Adrenal gland (tissue), 12 donors: ENCODE measurements around the gene DYNC2LI1. TPM values are rescaled to one million over a fixed set of nuclear protein-coding genes. Genes with fewer than 3 reads are reported as not detected.

Experiments used
- DNase-seq, 7 donors: peaks; one replicate each; pipeline ENCODE4 v3.0.0-alpha.2; 2019 to 2020
- H3K27ac ChIP-seq, 5 donors: fragments of 200-600 bp; sonication (generic) in 4 of 5; 1 replicate in 3 of 5; 2 replicates in 2 of 5; pipeline versions ENCODE4 v1.5.1 to v1.8.0; 2016 to 2020; ENCODE audit warnings: mild to moderate bottlenecking in 1 of 5
- H3K27me3 ChIP-seq: fragments of 200-600 bp; 2 replicates; pipeline ENCODE4 v1.8.0; 2021
- H3K36me3 ChIP-seq, 2 donors: fragments of 200-600 bp; replicated peaks in 1 of 2; 1 replicate in 1 of 2; 2 replicates in 1 of 2; pipeline versions ENCODE4 v1.5.1 to v1.8.0; 2018 to 2022
- H3K4me1 ChIP-seq, 2 donors: fragments of 200-600 bp; replicated peaks in 1 of 2; 1 replicate in 1 of 2; 2 replicates in 1 of 2; pipeline versions ENCODE4 v1.5.1 to v1.8.0; 2018 to 2021
- H3K4me3 ChIP-seq, 4 donors: fragments of 200-600 bp; sonication (generic) in 3 of 4; one replicate each; pipeline ENCODE4 v1.5.1; 2016 to 2018
- H3K9me3 ChIP-seq, 3 donors: fragments of 200-600 bp; sonication (generic) in 1 of 3; replicated peaks in 1 of 3; 1 replicate in 2 of 3; 2 replicates in 1 of 3; pipeline versions ENCODE4 v1.5.1 to v1.8.0; 2016 to 2021
- POLR2A ChIP-seq, 2 donors: fragments of 450-650 bp; IDR thresholded peaks; one replicate each; pipeline ENCODE4 v1.6.1; 2017; ENCODE audit warnings: antibody characterized with exemption in 2 of 2, mild to moderate bottlenecking in 2 of 2, moderate library complexity in 1 of 2
- WGBS, 4 donors: extraction: QIAGEN DNeasy Blood & Tissue Kit in 2 of 4; methylation state at CpG; one replicate each; pipeline versions ENCODE4 v1.1.5 to v1.1.7; 2013 to 2017; 5-methylcytosine and 5-hydroxymethylcytosine counted together
- intact Hi-C, 2 donors: fragments of 100-400 bp; cut with DNase I; formaldehyde crosslinking; loops; one replicate each; pipeline versions ENCODE4 v1.14.1 to v1.15.0; 2022 to 2023
- polyA plus RNA-seq, 3 donors: library from polyadenylated mRNA; stranded (reverse); fragments of 200-250 nt in 2 of 3; fragments of 350-450 nt in 1 of 3; fragmentation: Illumina TruSeq in 1 of 3; extraction: RNeasy Lipid Tissue Mini Kit (QIAGEN cat#74804) in 1 of 3; gene quantifications; one replicate each; pipeline ENCODE4 v1.2.3, GENCODE V29; 2013 to 2014
- total RNA-seq, 9 donors: library from RNA; depleted of rRNA in 4 of 9; stranded (reverse); fragments of >200 nt in 4 of 9; fragments of 120-200 nt in 1 of 9; fragmentation: NEBNext Ultra II Directional in 1 of 9; extraction: Animal tissue kit (Norgen Biotek cat#: 25700) in 1 of 9; gene quantifications; one replicate each; pipeline versions ENCODE4 v1.1.0 to v1.2.4, GENCODE V29; 2013 to 2023
- TF ChIP-seq, protein P1 (sequence below), 6 experiments: fragments of 450-650 bp in 4 of 6; fragments of 200-600 bp in 2 of 6; sonication (generic) in 1 of 6; IDR thresholded peaks; 1 replicate in 5 of 6; 2 replicates in 1 of 6; pipeline versions ENCODE4 v1.5.1 to v1.8.0; 2016 to 2021; ENCODE audit warnings: antibody characterized with exemption in 6 of 6, mild to moderate bottlenecking in 2 of 6, moderate library complexity in 1 of 6
- donor health status: healthy with polysubstance abuse.
- donor health status: Bipolar disorder and iron deficiency.
- donor health status: DM: yes; HTN: yes; CAD: no.
- donor health status: DM: no; HTN: no; CAD: no.
- donor health status: DM: no; HTN: no; CAD: no.
- donor health status: DM: yes; HTN: yes; CAD: no.

Gene DYNC2LI1
- total and polyA plus RNA-seq, 12 donors: 16.9 to 80.5 (median 30.5) TPM

DNA sequence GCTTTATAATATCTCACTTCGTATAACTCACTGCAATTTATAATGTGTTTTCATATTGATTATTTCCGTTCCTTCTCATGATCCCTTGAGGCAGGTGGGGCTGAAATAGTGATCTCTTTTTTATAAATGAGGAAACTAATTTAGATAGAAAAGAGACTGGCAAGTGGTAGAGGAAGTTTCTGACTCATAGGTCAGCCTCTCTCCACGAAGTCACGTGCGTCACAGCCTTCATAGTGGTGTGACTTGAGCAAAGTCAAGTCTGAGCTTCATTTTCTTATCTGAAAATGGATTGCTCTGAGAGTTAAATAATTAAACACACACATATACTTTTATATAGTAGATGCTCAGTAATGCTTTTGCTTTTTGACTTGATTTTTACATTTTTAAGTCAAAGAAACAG is 44.9 kb downstream of the DYNC2LI1 start:
- intact Hi-C loops: no loop called here
- no peak for TF ChIP-seq POLR2A (IDR thresholded peaks at IDR 0.05)
- TF ChIP-seq, protein P1, sequence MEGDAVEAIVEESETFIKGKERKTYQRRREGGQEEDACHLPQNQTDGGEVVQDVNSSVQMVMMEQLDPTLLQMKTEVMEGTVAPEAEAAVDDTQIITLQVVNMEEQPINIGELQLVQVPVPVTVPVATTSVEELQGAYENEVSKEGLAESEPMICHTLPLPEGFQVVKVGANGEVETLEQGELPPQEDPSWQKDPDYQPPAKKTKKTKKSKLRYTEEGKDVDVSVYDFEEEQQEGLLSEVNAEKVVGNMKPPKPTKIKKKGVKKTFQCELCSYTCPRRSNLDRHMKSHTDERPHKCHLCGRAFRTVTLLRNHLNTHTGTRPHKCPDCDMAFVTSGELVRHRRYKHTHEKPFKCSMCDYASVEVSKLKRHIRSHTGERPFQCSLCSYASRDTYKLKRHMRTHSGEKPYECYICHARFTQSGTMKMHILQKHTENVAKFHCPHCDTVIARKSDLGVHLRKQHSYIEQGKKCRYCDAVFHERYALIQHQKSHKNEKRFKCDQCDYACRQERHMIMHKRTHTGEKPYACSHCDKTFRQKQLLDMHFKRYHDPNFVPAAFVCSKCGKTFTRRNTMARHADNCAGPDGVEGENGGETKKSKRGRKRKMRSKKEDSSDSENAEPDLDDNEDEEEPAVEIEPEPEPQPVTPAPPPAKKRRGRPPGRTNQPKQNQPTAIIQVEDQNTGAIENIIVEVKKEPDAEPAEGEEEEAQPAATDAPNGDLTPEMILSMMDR (IDR thresholded peaks at IDR 0.05): no peak
- Histone ChIP-seq H3K27ac (no peak overlapping the region), H3K36me3 (no peaks in the 10 kb centered on the region), H3K27me3 (no peaks in the 10 kb centered on the region), H3K4me3 (no peak overlapping the region), H3K4me1 (peaks cover 0 to 10% of the 10 kb centered on the region in 2 donors), H3K9me3 (no peaks in the 10 kb centered on the region)
- 18 to 31% (median 26%) methylated on average over 5 of the region's 5 CpGs for WGBS, 4 donors
- DNase-seq: peak; percentile 60 to 88 (median 83)

- WGBS, 4 donors: 60 to 72% (median 65%) methylated on average over 7 of the region's 7 CpGs
- TF ChIP-seq, protein P1 (IDR thresholded peaks at IDR 0.05): no peak
- TF ChIP-seq POLR2A (IDR thresholded peaks at IDR 0.05): no peak
Measured at GRCh38 chr2:43819491-43820163, 45.8 kb downstream of the DYNC2LI1 start.

GRCh38 chr2:43822839-43823238 is 49.0 kb downstream of the DYNC2LI1 start:
- H3K27ac ChIP-seq: no peak overlapping the region
- DNase-seq: no peak
- intact Hi-C loops: no loop called here
- 82 to 94% (median 84%) methylated on average over 2 to 7 of the region's 7 CpGs for WGBS, 4 donors
- no peaks in the 10 kb centered on the region for H3K9me3 ChIP-seq
- H3K36me3 ChIP-seq: no peaks in the 10 kb centered on the region
- TF ChIP-seq, protein P1 (IDR thresholded peaks at IDR 0.05): no peak
- no peak for TF ChIP-seq POLR2A (IDR thresholded peaks at IDR 0.05)
- H3K27me3 ChIP-seq: no peaks in the 10 kb centered on the region
- H3K4me1 ChIP-seq: peaks cover 11 to 15% of the 10 kb centered on the region in 2 donors
- no peak overlapping the region for H3K4me3 ChIP-seq

More at GRCh38 chr2:43819491-43820163, 45.8 kb downstream of the DYNC2LI1 start:
- peaks cover under 1 to 11% of the 10 kb centered on the region in 2 donors for H3K4me1 ChIP-seq
- no peak overlapping the region for H3K27ac ChIP-seq
- H3K4me3 ChIP-seq: no peak overlapping the region
- H3K9me3 ChIP-seq: no peaks in the 10 kb centered on the region
- no peaks in the 10 kb centered on the region for H3K27me3 ChIP-seq
- no peaks in the 10 kb centered on the region for H3K36me3 ChIP-seq
- intact Hi-C loops: no loop called here
- no peak for DNase-seq

- Histone ChIP-seq H3K27me3 (no peaks in the 10 kb centered on the region), H3K4me1 (peaks cover 11% of the 10 kb centered on the region in 2 donors), H3K4me3 (no peak overlapping the region), H3K36me3 (no peaks in the 10 kb centered on the region), H3K9me3 (no peaks in the 10 kb centered on the region), H3K27ac (no peak overlapping the region)
- no peak for TF ChIP-seq POLR2A (IDR thresholded peaks at IDR 0.05)
- TF ChIP-seq, protein P1 (IDR thresholded peaks at IDR 0.05): no peak
- DNase-seq: no peak
- WGBS, 4 donors: 91 to 96% (median 94%) methylated on average over 11 of the region's 11 CpGs
- intact Hi-C loops: no loop called here
Measured at GRCh38 chr2:43823751-43824150, 49.9 kb downstream of the DYNC2LI1 start.
